Measurements from ENCODE around the gene AFAP1. TPM values are rescaled to one million over a fixed set of nuclear protein-coding genes. Genes with fewer than 3 reads are reported as not detected.

Gene AFAP1
- total RNA-seq, 2 experiments from 2014 or later = 7.1 to 7.9 TPM

DNA sequence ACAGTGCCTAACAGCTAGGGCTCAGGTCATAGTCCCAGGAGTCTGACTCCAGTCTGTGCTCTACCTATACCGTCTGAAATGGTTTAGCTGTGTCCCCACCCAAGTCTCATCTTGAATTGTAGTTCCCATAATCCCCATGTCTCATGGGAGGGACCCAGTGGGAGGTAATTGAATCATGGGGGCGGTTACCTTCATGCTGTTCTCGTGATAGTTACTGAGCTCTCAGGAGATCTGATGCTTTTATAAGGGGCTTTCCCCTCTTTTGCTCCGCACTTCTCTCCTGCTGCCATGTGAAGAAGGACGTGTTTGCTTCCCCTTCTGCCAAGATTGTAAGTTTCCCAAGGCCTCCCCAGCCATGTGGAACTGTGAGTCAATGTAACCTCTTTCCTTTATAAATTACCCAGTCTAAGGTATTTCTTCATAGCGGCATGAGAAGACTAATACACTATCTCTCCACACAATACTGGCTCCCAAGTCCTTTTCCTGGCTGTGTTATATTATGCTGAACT lies 110.8 kb downstream of the AFAP1 start:
- Mint-ChIP-seq H3K4me1 (peaks cover 52% of the 10 kb centered on the region), H3K36me3 (ENCODE audit: low read depth) (peaks cover 20% of the 10 kb centered on the region), H3K27me3 (no peaks in the 10 kb centered on the region), H3K4me3 (no peak overlapping the region), H3K9me3 (peaks cover 10% of the 10 kb centered on the region), H3K27ac (peak overlapping the region; percentile 88)
- ChIA-PET POLR2A (no interaction called here), CTCF (interaction anchor here (0.6 to 2.3 kb wide), 4 partner anchors 10 to 138 kb away, joined by 3 to 9 read pairs (median 4); no protein-coding TSS in a partner anchor)
- DNase-seq = no peak

DNA sequence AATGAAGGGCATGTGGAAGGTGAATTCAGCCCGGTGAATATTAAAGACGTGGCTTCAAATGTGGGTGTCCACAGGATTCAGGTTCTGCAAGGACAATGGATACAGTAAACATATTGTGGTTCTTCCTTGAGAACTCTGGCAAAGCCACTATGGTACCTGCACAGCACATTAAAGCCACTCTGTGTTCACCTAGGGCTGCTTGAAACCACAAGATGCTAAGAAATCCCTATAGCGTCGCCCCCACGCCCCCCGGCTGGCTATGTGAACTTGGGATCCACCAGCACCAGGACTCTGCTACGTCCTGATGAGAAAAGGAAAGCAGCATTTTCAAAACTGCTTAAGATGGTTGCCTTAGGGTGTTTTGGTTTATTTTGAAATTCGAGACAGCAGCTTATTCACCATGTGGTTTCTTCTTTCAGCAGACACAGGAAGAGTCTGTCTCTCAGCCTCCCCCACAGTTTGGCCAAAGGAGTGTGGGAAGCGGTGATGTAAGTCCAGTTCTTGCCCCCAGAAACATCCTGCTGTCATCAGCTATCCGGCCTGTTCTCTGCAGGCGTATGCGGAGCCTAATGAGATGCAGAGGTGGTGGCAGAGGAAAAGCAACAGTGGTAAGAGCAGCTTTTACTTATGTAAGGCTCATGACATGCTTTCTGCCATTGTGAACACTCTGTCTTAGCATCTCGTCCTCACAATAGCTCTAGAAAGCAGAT lies 111.5 kb downstream of the AFAP1 start:
- Mint-ChIP-seq H3K4me3 (no peak overlapping the region), H3K36me3 (ENCODE audit: low read depth) (peaks cover 20% of the 10 kb centered on the region), H3K4me1 (peaks cover 52% of the 10 kb centered on the region), H3K27ac (peak overlapping the region; percentile 88), H3K9me3 (peaks cover 10% of the 10 kb centered on the region), H3K27me3 (no peaks in the 10 kb centered on the region)
- CTCF ChIA-PET = interaction anchor here (0.6 to 2.3 kb wide), 5 partner anchors 10 to 139 kb away, joined by 3 to 9 read pairs (median 3); no protein-coding TSS in a partner anchor
- POLR2A ChIA-PET = no interaction called here
- peak; percentile 37 for DNase-seq

DNA sequence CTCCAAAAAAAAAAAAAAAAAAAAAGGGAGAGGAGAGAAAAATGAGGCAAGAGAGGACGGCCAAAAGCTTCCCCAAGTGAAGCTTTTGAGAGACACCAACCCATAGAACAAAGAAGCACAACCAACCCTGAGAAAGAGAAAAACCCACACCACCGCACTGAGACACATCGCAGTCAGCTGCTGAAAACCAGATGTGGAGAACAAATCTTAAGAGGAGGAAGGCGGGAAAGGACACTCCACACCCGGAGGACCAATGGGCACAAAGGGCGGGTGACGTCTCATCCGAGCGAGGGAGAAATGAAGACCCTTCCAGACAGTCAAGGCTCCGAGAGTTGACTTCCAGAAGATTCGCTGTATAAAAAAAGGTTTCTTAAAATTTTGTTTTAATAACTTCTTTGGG lies 112.1 kb downstream of the AFAP1 start:
- Mint-ChIP-seq H3K4me1 (peaks cover 52% of the 10 kb centered on the region), H3K27me3 (no peaks in the 10 kb centered on the region)

DNA sequence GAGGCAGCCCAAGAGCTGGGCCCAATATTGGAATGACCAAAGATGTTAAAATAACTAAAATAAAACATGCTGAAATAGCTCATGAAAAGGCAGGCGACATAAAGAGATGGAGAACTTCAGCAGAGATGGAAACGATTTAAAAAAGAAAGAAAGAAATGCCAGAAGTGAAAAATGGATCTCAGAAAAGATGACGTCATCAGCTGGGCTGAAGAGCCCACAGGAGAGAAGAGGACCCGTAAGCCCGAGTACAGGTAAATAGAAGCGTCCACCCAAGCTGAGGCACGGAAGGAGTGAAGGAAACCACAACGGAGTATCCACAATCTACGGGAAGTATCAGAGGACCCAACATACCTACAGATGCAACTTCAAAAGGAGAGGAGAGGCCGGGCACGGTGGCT lies 112.8 kb downstream of the AFAP1 start:
- no peak for DNase-seq
- H3K4me3 Mint-ChIP-seq = no peak overlapping the region
- H3K27me3 Mint-ChIP-seq = no peaks in the 10 kb centered on the region
- no peak overlapping the region for H3K27ac Mint-ChIP-seq
- H3K9me3 Mint-ChIP-seq = peaks cover 10% of the 10 kb centered on the region
- peaks cover 20% of the 10 kb centered on the region for H3K36me3 Mint-ChIP-seq (ENCODE audit: low read depth)
- ChIA-PET CTCF (interaction anchor here (0.7 to 2.3 kb wide), 2 partner anchors 9 to 152 kb away, joined by 5 to 9 read pairs; no protein-coding TSS in a partner anchor), POLR2A (no interaction called here)
- H3K4me1 Mint-ChIP-seq = peaks cover 48% of the 10 kb centered on the region

More for the DNA sequence above, 112.1 kb downstream of the AFAP1 start:
- CTCF ChIA-PET = interaction anchor here (0.6 to 2.3 kb wide), 4 partner anchors 9 to 151 kb away, joined by 3 to 9 read pairs (median 4); no protein-coding TSS in a partner anchor
- POLR2A ChIA-PET = no interaction called here
- Mint-ChIP-seq H3K27ac (peak overlapping the region; percentile 88), H3K4me3 (no peak overlapping the region), H3K9me3 (peaks cover 10% of the 10 kb centered on the region), H3K36me3 (ENCODE audit: low read depth) (peaks cover 20% of the 10 kb centered on the region)
- no peak for DNase-seq

DNA sequence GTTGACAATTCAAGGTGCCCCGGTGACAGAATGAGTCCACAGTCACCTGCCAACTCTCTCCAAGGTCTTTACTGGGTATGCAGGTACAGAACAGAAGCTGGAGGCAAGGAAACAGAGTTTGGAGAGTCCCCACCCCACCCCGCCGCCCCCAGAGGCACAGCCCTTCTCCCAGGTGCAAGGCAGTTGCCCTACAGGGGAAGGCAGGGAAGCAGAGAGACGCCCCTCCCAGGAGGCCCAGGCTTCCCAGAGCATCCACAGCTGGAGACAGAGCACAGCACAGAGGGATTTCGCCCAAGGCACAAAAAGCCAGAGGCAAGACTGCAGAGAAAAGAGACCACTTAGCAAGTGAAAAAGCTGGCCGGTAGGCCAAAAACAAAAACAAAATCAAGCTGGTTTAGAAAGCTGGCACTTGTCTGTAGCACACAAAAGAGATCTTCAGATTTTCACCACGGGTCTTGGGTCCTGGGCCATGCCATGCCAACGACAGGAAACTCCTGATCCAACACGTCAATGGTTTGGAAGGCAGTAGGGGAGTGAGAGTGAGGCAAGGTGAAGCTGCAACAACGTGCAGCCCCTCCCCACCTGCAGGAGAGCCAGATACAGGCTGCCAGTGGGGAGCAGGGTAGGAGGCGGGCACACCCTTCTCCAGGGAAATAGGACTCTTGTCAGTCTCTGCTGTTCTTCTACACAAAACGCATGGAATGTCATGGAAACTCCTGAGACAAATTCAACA lies 113.3 kb downstream of the AFAP1 start:
- Mint-ChIP-seq H3K4me1 (peaks cover 44% of the 10 kb centered on the region), H3K4me3 (no peak overlapping the region), H3K27ac (no peak overlapping the region), H3K9me3 (peaks cover 10% of the 10 kb centered on the region), H3K36me3 (ENCODE audit: low read depth) (peaks cover 20% of the 10 kb centered on the region), H3K27me3 (no peaks in the 10 kb centered on the region)
- CTCF ChIA-PET = interaction anchor here (0.8 kb wide), 1 partner anchor 22 kb away, joined by 3 read pairs; no protein-coding TSS in a partner anchor
- POLR2A ChIA-PET = no interaction called here
- no peak for DNase-seq

DNA sequence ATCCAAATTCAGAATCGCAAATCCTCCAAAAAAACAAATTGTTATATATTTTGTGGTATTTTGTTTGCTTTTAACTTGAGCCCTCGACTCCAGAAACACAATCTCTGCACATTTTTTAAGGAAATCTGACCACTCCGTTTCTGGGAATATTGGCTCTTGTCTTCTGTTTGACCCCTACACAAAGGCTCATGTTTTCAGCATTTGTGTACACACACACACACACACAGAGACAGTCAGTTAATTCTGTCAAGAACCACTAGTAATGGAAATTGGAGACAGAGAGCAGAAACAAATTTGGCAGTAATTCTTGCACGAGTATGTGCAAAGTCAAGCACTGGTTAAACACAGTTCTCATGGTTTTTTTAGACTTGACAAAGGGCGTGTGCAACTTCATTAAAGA lies 115.4 kb downstream of the AFAP1 start:
- H3K27ac Mint-ChIP-seq = no peak overlapping the region
- ChIA-PET POLR2A (no interaction called here), CTCF (interaction anchor here (0.6 to 1.7 kb wide), 5 partner anchors 15 to 107 kb away, joined by 3 to 6 read pairs (median 3); no protein-coding TSS in a partner anchor)
- DNase-seq = no peak
- peaks cover 17% of the 10 kb centered on the region for H3K36me3 Mint-ChIP-seq (ENCODE audit: low read depth)
- H3K4me1 Mint-ChIP-seq = peaks cover 28% of the 10 kb centered on the region
- peaks cover 10% of the 10 kb centered on the region for H3K9me3 Mint-ChIP-seq
- H3K27me3 Mint-ChIP-seq = no peaks in the 10 kb centered on the region
- no peak overlapping the region for H3K4me3 Mint-ChIP-seq

DNA sequence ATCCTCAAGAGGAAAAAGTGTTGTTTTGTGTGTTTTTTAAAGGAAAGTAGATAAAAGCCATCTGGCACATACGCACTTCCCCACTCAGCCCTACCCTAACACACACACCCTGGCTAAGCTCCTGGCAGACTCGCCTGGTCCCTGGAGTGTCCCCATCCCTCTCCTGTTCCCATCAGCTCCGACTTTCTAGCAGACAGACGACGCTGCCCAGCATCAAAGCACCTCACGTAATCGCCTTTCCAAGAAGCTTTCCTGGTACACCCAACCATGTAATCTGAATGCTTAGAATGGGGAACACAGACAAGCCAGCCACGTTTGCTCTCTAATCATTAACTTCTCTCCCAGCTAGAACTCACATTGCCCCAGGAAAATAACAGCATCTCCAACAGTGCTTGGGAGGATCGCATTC lies 116.2 kb downstream of the AFAP1 start:
- peaks cover 14% of the 10 kb centered on the region for H3K36me3 Mint-ChIP-seq (ENCODE audit: low read depth)
- H3K4me3 Mint-ChIP-seq = no peak overlapping the region
- ChIA-PET POLR2A (no interaction called here), CTCF (interaction anchor here (0.6 to 1.7 kb wide), 5 partner anchors 11 to 108 kb away, joined by 3 to 6 read pairs (median 3); no protein-coding TSS in a partner anchor)
- peaks cover 3% of the 10 kb centered on the region for H3K9me3 Mint-ChIP-seq
- no peaks in the 10 kb centered on the region for H3K27me3 Mint-ChIP-seq
- H3K4me1 Mint-ChIP-seq = peaks cover 20% of the 10 kb centered on the region
- DNase-seq = no peak
- H3K27ac Mint-ChIP-seq = no peak overlapping the region

DNA sequence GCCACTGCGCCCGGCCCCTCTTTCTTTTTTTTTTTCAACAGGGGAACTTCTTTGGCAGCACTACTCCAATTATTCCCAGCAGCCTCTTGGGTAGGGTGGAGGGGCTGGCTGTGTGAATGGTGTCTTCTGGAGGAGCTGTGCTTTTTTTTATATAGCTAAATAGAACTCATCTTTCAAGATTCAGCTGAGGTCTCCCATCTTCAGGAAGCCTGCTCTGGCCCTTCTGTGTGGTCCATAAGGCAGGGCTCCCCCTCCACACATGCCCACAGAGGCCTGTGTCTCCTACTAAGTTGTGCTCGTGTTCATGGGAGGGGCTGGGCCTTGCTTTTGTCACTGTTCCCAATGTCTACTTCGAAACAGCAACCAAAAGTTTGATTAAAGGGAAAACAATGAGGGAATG lies 116.8 kb downstream of the AFAP1 start:
- Mint-ChIP-seq H3K27ac (no peak overlapping the region), H3K4me3 (no peak overlapping the region), H3K36me3 (ENCODE audit: low read depth) (peaks cover 13% of the 10 kb centered on the region), H3K27me3 (no peaks in the 10 kb centered on the region), H3K4me1 (peaks cover 15% of the 10 kb centered on the region), H3K9me3 (peaks cover 3% of the 10 kb centered on the region)
- ChIA-PET POLR2A (no interaction called here), CTCF (interaction anchor here (1.1 to 1.7 kb wide), 3 partner anchors 10 to 32 kb away, joined by 3 to 6 read pairs (median 3); no protein-coding TSS in a partner anchor)
- DNase-seq = no peak

DNA sequence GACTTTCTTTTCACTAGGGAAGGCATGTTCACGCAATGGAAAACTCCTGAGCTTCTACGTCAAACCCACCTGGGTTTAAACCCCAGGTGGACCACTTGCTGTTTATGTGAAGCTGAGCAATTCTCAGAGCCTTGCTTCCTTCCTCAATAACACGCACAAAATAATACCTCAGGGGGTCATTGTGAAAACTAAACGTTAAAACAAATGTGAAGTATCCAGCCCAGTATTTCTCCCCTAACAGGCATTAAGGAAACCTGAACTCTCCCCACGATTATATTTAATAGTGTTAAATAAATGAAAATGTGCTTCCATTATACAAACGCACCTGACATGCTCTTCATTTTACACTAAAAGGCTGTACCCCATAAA lies 117.5 kb downstream of the AFAP1 start:
- Mint-ChIP-seq H3K27ac (peak overlapping the region; percentile 63), H3K4me1 (peaks cover 10% of the 10 kb centered on the region), H3K9me3 (peaks cover 3% of the 10 kb centered on the region), H3K36me3 (ENCODE audit: low read depth) (peaks cover 9% of the 10 kb centered on the region), H3K27me3 (no peaks in the 10 kb centered on the region), H3K4me3 (no peak overlapping the region)
- no peak for DNase-seq
- CTCF ChIA-PET = interaction anchor here (0.6 to 1.5 kb wide), 3 partner anchors 33 to 645 kb away, joined by 3 read pairs; no protein-coding TSS in a partner anchor
- POLR2A ChIA-PET = no interaction called here

DNA sequence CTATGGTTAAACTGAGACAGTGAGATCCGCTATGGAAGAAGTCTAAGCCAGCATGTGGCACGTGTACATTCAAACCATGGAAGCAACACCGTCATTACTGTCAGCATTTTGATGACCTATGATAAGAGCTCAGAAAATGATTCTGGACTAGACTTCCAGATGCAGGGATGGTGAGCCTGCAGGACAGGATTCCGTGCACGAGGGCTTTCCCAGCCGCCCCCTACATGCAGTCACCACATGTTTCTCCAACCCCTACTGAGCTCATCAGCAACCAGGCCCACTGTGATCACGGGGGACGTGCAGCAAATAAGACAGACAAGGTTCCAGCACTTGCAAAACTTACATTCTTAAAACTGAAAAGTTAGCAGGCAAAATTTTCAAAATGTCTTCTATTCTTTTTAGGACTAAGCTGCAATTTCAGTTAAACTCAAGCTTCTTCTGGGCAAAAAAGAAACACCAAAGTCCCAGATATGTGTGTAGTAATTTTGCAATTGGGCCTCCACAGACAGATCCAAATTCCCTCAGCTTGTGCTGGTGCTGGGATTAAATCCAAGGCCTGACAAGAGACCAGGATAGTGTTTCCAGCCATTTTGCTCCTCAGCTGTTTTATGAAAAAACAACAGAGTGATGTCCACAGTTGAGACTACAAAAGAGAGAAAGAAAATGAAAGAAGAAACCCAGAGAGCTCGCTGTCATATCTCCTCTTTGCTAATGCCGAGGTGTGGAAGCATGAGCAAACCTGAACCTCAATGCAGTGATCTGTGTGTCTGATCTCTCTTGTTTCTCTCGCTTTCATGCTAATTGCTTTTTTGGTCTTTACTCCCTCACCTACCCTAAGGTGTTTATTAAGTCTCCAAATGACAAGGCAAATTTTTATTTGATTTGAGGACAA lies 118.2 kb downstream of the AFAP1 start:
- no peak overlapping the region for H3K4me3 Mint-ChIP-seq
- no peak overlapping the region for H3K27ac Mint-ChIP-seq

DNA sequence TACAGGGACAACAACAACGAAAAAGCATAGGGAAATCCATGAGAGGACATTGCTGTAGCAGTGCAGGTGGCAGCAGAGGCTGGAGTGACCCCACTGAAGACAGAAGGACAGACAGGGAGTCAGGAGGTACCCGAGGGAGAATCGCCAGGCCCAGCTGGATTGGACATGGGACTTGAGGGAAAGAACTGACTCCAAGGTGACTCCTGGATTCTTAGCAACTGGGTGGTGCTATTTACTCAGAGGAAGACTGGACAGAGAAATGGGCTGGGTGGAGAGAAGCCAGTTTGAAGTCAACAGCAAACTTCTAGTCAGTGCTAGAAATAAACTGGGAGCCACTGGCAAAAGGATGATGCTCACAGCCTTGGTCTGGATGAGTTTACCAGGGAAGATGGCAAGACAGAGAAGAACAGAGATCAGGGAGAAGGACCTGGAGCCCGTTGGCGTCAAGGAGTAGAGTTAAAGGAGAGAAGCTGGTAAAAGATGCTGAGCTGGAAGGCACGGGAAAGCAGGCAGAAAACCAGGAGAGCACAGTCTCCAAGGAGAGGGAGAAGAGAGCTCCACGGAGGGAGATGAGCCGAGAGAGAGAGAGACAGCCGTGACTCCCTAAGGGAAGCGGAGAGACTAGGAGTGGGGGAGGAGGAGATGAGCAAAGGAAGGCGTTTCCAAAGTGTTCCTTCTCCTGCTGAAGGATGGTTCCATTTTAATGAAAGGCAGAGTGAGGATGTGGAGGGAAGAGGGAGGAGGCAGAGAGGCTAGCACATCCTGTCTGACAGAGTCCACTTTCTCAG lies 119.4 kb downstream of the AFAP1 start:
- ChIA-PET POLR2A (no interaction called here), CTCF (interaction anchor here (0.5 to 1.6 kb wide), 4 partner anchors 11 to 636 kb away, joined by 3 to 7 read pairs (median 4); no protein-coding TSS in a partner anchor)
- H3K27me3 Mint-ChIP-seq = no peaks in the 10 kb centered on the region
- no peaks in the 10 kb centered on the region for H3K9me3 Mint-ChIP-seq
- no peak overlapping the region for H3K27ac Mint-ChIP-seq
- no peak overlapping the region for H3K4me3 Mint-ChIP-seq
- peaks cover 4% of the 10 kb centered on the region for H3K4me1 Mint-ChIP-seq
- H3K36me3 Mint-ChIP-seq (ENCODE audit: low read depth) = peaks cover 2% of the 10 kb centered on the region
- DNase-seq = no peak

More for the DNA sequence above, 118.2 kb downstream of the AFAP1 start:
- Mint-ChIP-seq H3K4me1 (peaks cover 4% of the 10 kb centered on the region), H3K36me3 (ENCODE audit: low read depth) (peaks cover 3% of the 10 kb centered on the region), H3K9me3 (no peaks in the 10 kb centered on the region), H3K27me3 (no peaks in the 10 kb centered on the region)
- POLR2A ChIA-PET = no interaction called here
- DNase-seq = no peak
- CTCF ChIA-PET = interaction anchor here (0.6 to 1.6 kb wide), 5 partner anchors 19 to 644 kb away, joined by 3 to 4 read pairs (median 3); no protein-coding TSS in a partner anchor

All from activated CD4-positive, alpha-beta T cell treated with anti-CD3 and anti-CD28 coated beads, Interleukin-2, amount 10 ng/mL, durations not matched to agents 7 days and 5 days (primary cell).